T-helper 1 cell treated with Interleukin-12 subunit alpha and Interleukin-12 subunit beta and Interleukin-4 antibody, amounts not matched to agents 30 μg/mL and 1 μg/mL, for 36 hours (primary cell): ENCODE results near the gene CLIP3.
"Not testable (repeated sequence)": the region's sequence is repeated elsewhere in the genome, so short reads cannot be mapped to it uniquely, and the experiment has no call there.

Experiments used
- H3K27ac Mint-ChIP-seq: one replicate; pipeline ENCODE4 v1.8.0; 2021; ENCODE audit warnings: mild to moderate bottlenecking, mixed read lengths
- H3K27me3 Mint-ChIP-seq: one replicate; pipeline ENCODE4 v1.8.0; 2021; ENCODE audit warnings: low read depth, mixed read lengths
- H3K36me3 Mint-ChIP-seq: one replicate; pipeline ENCODE4 v1.8.0; 2021; ENCODE audit warnings: low read depth, mixed read lengths
- H3K4me1 Mint-ChIP-seq: one replicate; pipeline ENCODE4 v1.8.0; 2021; ENCODE audit warnings: low read depth, mixed read lengths
- H3K4me3 Mint-ChIP-seq: one replicate; pipeline ENCODE4 v1.8.0; 2021; ENCODE audit warnings: mild to moderate bottlenecking, moderate library complexity, mixed read lengths
- H3K9me3 Mint-ChIP-seq: one replicate; pipeline ENCODE4 v1.8.0; 2021; ENCODE audit warnings: mixed read lengths

CLIP3 gene

GRCh38 chr19:36054733-36055686 is 22.3 kb upstream of the CLIP3 start, which contains the start of gene WDR62:
TSS of gene WDR62 (plus strand) at chr19:36054897. CDS start at chr19:36054972, 75 bp downstream.
- H3K36me3 Mint-ChIP-seq = peaks cover 6% of the 10 kb centered on the region
- H3K9me3 Mint-ChIP-seq = no peaks in the 10 kb centered on the region
- peak within 1 kb of the TSS; percentile 99 for H3K4me3 Mint-ChIP-seq
- peak within 1 kb of the TSS; percentile 98 for H3K27ac Mint-ChIP-seq
- no peaks in the 10 kb centered on the region for H3K27me3 Mint-ChIP-seq
- peaks cover 33% of the 10 kb centered on the region for H3K4me1 Mint-ChIP-seq

- no peaks in the 10 kb centered on the region for H3K27me3 Mint-ChIP-seq
- peak within 1 kb of the TSS; percentile 98 for H3K27ac Mint-ChIP-seq
- peaks cover 5% of the 10 kb centered on the region for H3K36me3 Mint-ChIP-seq
- H3K9me3 Mint-ChIP-seq = no peaks in the 10 kb centered on the region
- peaks cover 33% of the 10 kb centered on the region for H3K4me1 Mint-ChIP-seq
- H3K4me3 Mint-ChIP-seq = peak within 1 kb of the TSS; percentile 99
These were observed 21.6 kb upstream of the CLIP3 start, which contains the start of gene THAP8 for GRCh38 chr19:36054119-36054732. TSS of gene THAP8 (minus strand) at chr19:36054285. CDS start at chr19:36054217, 68 bp downstream.

GRCh38 chr19:36051637-36052036 is 19.0 kb upstream of the CLIP3 start:
- Mint-ChIP-seq H3K4me1 (peaks cover 25% of the 10 kb centered on the region), H3K4me3 (peak overlapping the region; percentile 16), H3K36me3 (peaks cover 2% of the 10 kb centered on the region), H3K27ac (no peak overlapping the region), H3K27me3 (no peaks in the 10 kb centered on the region), H3K9me3 (no peaks in the 10 kb centered on the region)

- Mint-ChIP-seq H3K9me3 (no peaks in the 10 kb centered on the region), H3K4me3 (peak overlapping the region; percentile 16), H3K36me3 (peaks cover 2% of the 10 kb centered on the region), H3K27me3 (no peaks in the 10 kb centered on the region), H3K27ac (no peak overlapping the region), H3K4me1 (peaks cover 22% of the 10 kb centered on the region)
These were observed 18.6 kb upstream of the CLIP3 start for GRCh38 chr19:36051236-36051635.

GRCh38 chr19:36049080-36049698 is 16.5 kb upstream of the CLIP3 start:
- no peak overlapping the region for H3K4me3 Mint-ChIP-seq
- no peak overlapping the region for H3K27ac Mint-ChIP-seq

GRCh38 chr19:36047835-36048234 is 15.2 kb upstream of the CLIP3 start:
- Mint-ChIP-seq H3K4me3 (no peak overlapping the region), H3K27me3 (no peaks in the 10 kb centered on the region), H3K27ac (no peak overlapping the region), H3K9me3 (no peaks in the 10 kb centered on the region), H3K36me3 (peaks cover 3% of the 10 kb centered on the region), H3K4me1 (peaks cover 9% of the 10 kb centered on the region)

More at GRCh38 chr19:36049080-36049698, 16.5 kb upstream of the CLIP3 start:
- Mint-ChIP-seq H3K9me3 (no peaks in the 10 kb centered on the region), H3K4me1 (peaks cover 13% of the 10 kb centered on the region), H3K36me3 (peaks cover 3% of the 10 kb centered on the region), H3K27me3 (no peaks in the 10 kb centered on the region)

GRCh38 chr19:36046443-36047050 is 13.9 kb upstream of the CLIP3 start:
- Mint-ChIP-seq H3K36me3 (peaks cover 3% of the 10 kb centered on the region), H3K27ac (no peak overlapping the region), H3K4me3 (no peak overlapping the region), H3K4me1 (peaks cover 5% of the 10 kb centered on the region), H3K9me3 (no peaks in the 10 kb centered on the region), H3K27me3 (no peaks in the 10 kb centered on the region)

GRCh38 chr19:36043952-36044351 is 11.3 kb upstream of the CLIP3 start:
- Mint-ChIP-seq H3K27me3 (no peaks in the 10 kb centered on the region), H3K4me1 (no peaks in the 10 kb centered on the region), H3K36me3 (peaks cover 2% of the 10 kb centered on the region), H3K4me3 (no peak overlapping the region), H3K9me3 (no peaks in the 10 kb centered on the region), H3K27ac (no peak overlapping the region)

GRCh38 chr19:36041831-36042230 is 9.2 kb upstream of the CLIP3 start:
- Mint-ChIP-seq H3K4me3 (no peak overlapping the region), H3K4me1 (peaks cover 6% of the 10 kb centered on the region), H3K9me3 (no peaks in the 10 kb centered on the region), H3K36me3 (peaks cover 5% of the 10 kb centered on the region), H3K27ac (no peak overlapping the region), H3K27me3 (no peaks in the 10 kb centered on the region)

- not testable (repeated sequence) for H3K4me1 Mint-ChIP-seq, H3K36me3 Mint-ChIP-seq, H3K27me3 Mint-ChIP-seq, H3K4me3 Mint-ChIP-seq, H3K9me3 Mint-ChIP-seq, H3K27ac Mint-ChIP-seq
These were observed 8.4 kb upstream of the CLIP3 start for GRCh38 chr19:36041092-36041491.

- no peaks in the 10 kb centered on the region for H3K9me3 Mint-ChIP-seq
- H3K27me3 Mint-ChIP-seq = no peaks in the 10 kb centered on the region
- H3K4me3 Mint-ChIP-seq = no peak overlapping the region
- H3K27ac Mint-ChIP-seq = no peak overlapping the region
- H3K36me3 Mint-ChIP-seq = peaks cover 6% of the 10 kb centered on the region
- H3K4me1 Mint-ChIP-seq = peaks cover 12% of the 10 kb centered on the region
These were observed 7.8 kb upstream of the CLIP3 start for GRCh38 chr19:36040495-36040894.

GRCh38 chr19:36031308-36031707 is 1.4 kb downstream of the CLIP3 start:
- H3K4me3 Mint-ChIP-seq = no peak overlapping the region
- H3K4me1 Mint-ChIP-seq = peaks cover 14% of the 10 kb centered on the region
- no peaks in the 10 kb centered on the region for H3K9me3 Mint-ChIP-seq
- H3K27ac Mint-ChIP-seq = no peak overlapping the region
- H3K27me3 Mint-ChIP-seq = no peaks in the 10 kb centered on the region
- peaks cover 13% of the 10 kb centered on the region for H3K36me3 Mint-ChIP-seq

GRCh38 chr19:36030264-36031148 is 2.2 kb downstream of the CLIP3 start:
- H3K4me3 Mint-ChIP-seq = no peak overlapping the region
- H3K27ac Mint-ChIP-seq = no peak overlapping the region
- peaks cover 10% of the 10 kb centered on the region for H3K36me3 Mint-ChIP-seq
- H3K27me3 Mint-ChIP-seq = no peaks in the 10 kb centered on the region
- no peaks in the 10 kb centered on the region for H3K9me3 Mint-ChIP-seq
- H3K4me1 Mint-ChIP-seq = peaks cover 9% of the 10 kb centered on the region
